Neural progenitor cell (in vitro differentiated cells): ENCODE measurements around the gene SPEF2. TPM values are rescaled to one million over a fixed set of nuclear protein-coding genes. Genes with fewer than 3 reads are reported as not detected.

Experiments
- DNase-seq: peaks from one replicate; pipeline ENCODE4 v3.0.0-alpha.2; 2016; ENCODE audit warnings: low spot score
- H2AFZ ChIP-seq: fragments of 200-600 bp; sonication (generic); replicated peaks from 2 replicates; pipeline ENCODE4 v1.6.1; 2016; ENCODE audit warnings: antibody characterized with exemption
- H3F3A ChIP-seq: fragments of 200-600 bp; sonication (generic); 2 replicates; pipeline ENCODE4 v1.6.1; 2016; ENCODE audit warnings: antibody characterized with exemption, low read depth
- H3K27ac ChIP-seq: fragments of 200-600 bp; sonication (generic); 2 replicates; pipeline ENCODE4 v1.5.1; 2016; ENCODE audit warnings: mild to moderate bottlenecking
- H3K27me3 ChIP-seq: fragments of 200-600 bp; sonication (generic); 2 replicates; pipeline ENCODE4 v1.6.1; 2016; ENCODE audit warnings: mild to moderate bottlenecking, moderate library complexity
- H3K36me3 ChIP-seq: fragments of 200-600 bp; sonication (generic); 2 replicates; pipeline ENCODE4 v1.5.1; 2016
- H3K4me1 ChIP-seq: fragments of 200-600 bp; sonication (generic); 2 replicates; pipeline ENCODE4 v1.6.1; 2016; ENCODE audit warnings: mixed run types
- H3K4me2 ChIP-seq: fragments of 200-600 bp; sonication (generic); 2 replicates; pipeline ENCODE4 v1.6.1; 2016
- H3K4me3 ChIP-seq: fragments of 200-600 bp; sonication (generic); 2 replicates; pipeline ENCODE4 v1.5.1; 2016
- H3K79me2 ChIP-seq: fragments of 200-600 bp; sonication (generic); 2 replicates; pipeline ENCODE4 v1.6.1; 2016; ENCODE audit warnings: low read depth
- H3K9ac ChIP-seq: fragments of 200-600 bp; sonication (generic); 2 replicates; pipeline ENCODE4 v1.6.1; 2016
- H3K9me3 ChIP-seq: fragments of 200-600 bp; sonication (generic); 2 replicates; pipeline ENCODE4 v1.5.1; 2016; ENCODE audit warnings: low read depth
- H4K20me1 ChIP-seq: fragments of 200-600 bp; sonication (generic); 2 replicates; pipeline ENCODE4 v1.6.1; 2016; ENCODE audit warnings: low read depth
- H3K27ac Mint-ChIP-seq: 3 replicates; pipeline ENCODE4 v1.8.0; 2021; ENCODE audit warnings: mixed read lengths
- H3K27me3 Mint-ChIP-seq: 2 replicates; pipeline ENCODE4 v1.8.0; 2022; ENCODE audit warnings: low read depth, mild to moderate bottlenecking, inconsistent platforms, moderate library complexity, mixed read lengths; ENCODE audit not compliant: insufficient read depth
- H3K36me3 Mint-ChIP-seq: 3 replicates; pipeline ENCODE4 v1.8.0; 2021; ENCODE audit warnings: mixed read lengths
- H3K4me1 Mint-ChIP-seq: 3 replicates; pipeline ENCODE4 v1.8.0; 2021; ENCODE audit warnings: mixed read lengths
- H3K4me3 Mint-ChIP-seq: 3 replicates; pipeline ENCODE4 v1.8.0; 2021; ENCODE audit warnings: mild to moderate bottlenecking, moderate library complexity, mixed read lengths
- H3K9me3 Mint-ChIP-seq: 3 replicates; pipeline ENCODE4 v1.8.0; 2020; ENCODE audit warnings: mixed read lengths
- CTCF ChIP-seq: fragments of 200-600 bp; sonication (generic); IDR thresholded peaks from 2 replicates; pipeline ENCODE4 v1.5.1; 2017; ENCODE audit warnings: antibody characterized with exemption, mild to moderate bottlenecking
- EZH2 ChIP-seq: fragments of 200-600 bp; sonication (generic); IDR thresholded peaks from 2 replicates; pipeline ENCODE4 v1.6.1; 2017; ENCODE audit warnings: antibody characterized with exemption, mild to moderate bottlenecking, moderate library complexity
- EZH2phosphoT487 ChIP-seq: fragments of 200-600 bp; sonication (generic); IDR thresholded peaks from 2 replicates; pipeline ENCODE4 v1.6.1; 2017; ENCODE audit warnings: antibody characterized with exemption
- total RNA-seq: library from RNA; depleted of rRNA; stranded (reverse); fragments of >200 nt; gene quantifications from 2 replicates; pipeline ENCODE4 v1.2.3, GENCODE V29; 2015; ENCODE audit warnings: low replicate concordance

Gene SPEF2
- total RNA-seq, 1 donor from 2014 or later, result 5.8 TPM

DNA sequence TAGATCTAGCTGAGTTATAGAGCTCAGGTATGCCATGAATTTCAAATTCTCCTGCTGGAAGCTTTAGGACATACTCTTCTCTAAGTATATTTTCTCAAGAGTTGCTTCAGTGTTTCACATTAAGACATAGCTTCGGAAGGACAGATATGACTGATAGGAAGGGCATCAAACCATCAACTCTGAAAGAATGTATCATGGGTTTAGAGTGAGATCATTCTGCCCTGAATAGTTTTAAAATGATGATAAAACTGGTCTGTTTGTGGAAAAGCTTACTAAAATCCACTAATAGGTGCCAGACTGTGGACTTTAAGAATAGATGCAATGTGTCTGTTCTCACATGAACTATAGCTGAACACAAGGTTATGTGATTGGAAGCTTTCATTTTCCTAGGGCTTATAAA is 8.4 kb downstream of the SPEF2 start:
- peaks cover 2% of the 10 kb centered on the region for H3K27me3 Mint-ChIP-seq
- no peaks in the 10 kb centered on the region for H3K79me2 ChIP-seq
- no peak for DNase-seq
- no peak overlapping the region for H3K4me3 Mint-ChIP-seq
- H3K9me3 ChIP-seq, result no peaks in the 10 kb centered on the region
- H3K4me3 ChIP-seq, result no peak overlapping the region
- no peaks in the 10 kb centered on the region for H3F3A ChIP-seq
- no peak overlapping the region for H3K4me2 ChIP-seq
- no peaks in the 10 kb centered on the region for H3K4me1 ChIP-seq
- TF ChIP-seq EZH2 (no peak), CTCF (no peak), EZH2phosphoT487 (no peak)
- H2AFZ ChIP-seq, result no peak overlapping the region
- H3K27ac Mint-ChIP-seq, result no peak overlapping the region
- peaks cover 16% of the 10 kb centered on the region for H3K36me3 Mint-ChIP-seq
- H3K27me3 ChIP-seq, result peaks cover 37% of the 10 kb centered on the region
- H4K20me1 ChIP-seq, result no peaks in the 10 kb centered on the region
- no peaks in the 10 kb centered on the region for H3K36me3 ChIP-seq
- no peak overlapping the region for H3K9ac ChIP-seq
- H3K9me3 Mint-ChIP-seq, result peaks cover 2% of the 10 kb centered on the region
- H3K27ac ChIP-seq, result no peak overlapping the region
- no peaks in the 10 kb centered on the region for H3K4me1 Mint-ChIP-seq

- no peak overlapping the region for H3K27ac Mint-ChIP-seq
- Histone ChIP-seq H3K4me3 (no peak overlapping the region), H3K27ac (no peak overlapping the region), H3F3A (no peaks in the 10 kb centered on the region), H3K36me3 (no peaks in the 10 kb centered on the region), H3K4me2 (no peak overlapping the region), H2AFZ (no peak overlapping the region), H3K4me1 (no peaks in the 10 kb centered on the region), H3K9ac (no peak overlapping the region), H3K79me2 (no peaks in the 10 kb centered on the region), H4K20me1 (no peaks in the 10 kb centered on the region), H3K9me3 (no peaks in the 10 kb centered on the region), H3K27me3 (peaks cover 33% of the 10 kb centered on the region)
- H3K36me3 Mint-ChIP-seq, result peaks cover 16% of the 10 kb centered on the region
- no peaks in the 10 kb centered on the region for H3K4me1 Mint-ChIP-seq
- no peak overlapping the region for H3K4me3 Mint-ChIP-seq
- DNase-seq, result no peak
- H3K9me3 Mint-ChIP-seq, result peaks cover 2% of the 10 kb centered on the region
- H3K27me3 Mint-ChIP-seq, result peaks cover 2% of the 10 kb centered on the region
- TF ChIP-seq EZH2 (no peak), EZH2phosphoT487 (no peak), CTCF (no peak)
Measured at GRCh38 chr5:35626553-35626952, 8.9 kb downstream of the SPEF2 start.

- H3K36me3 Mint-ChIP-seq, result peaks cover 22% of the 10 kb centered on the region
- TF ChIP-seq CTCF (no peak), EZH2phosphoT487 (no peak), EZH2 (no peak)
- Histone ChIP-seq H3K4me2 (no peak overlapping the region), H3K9ac (no peak overlapping the region), H3K27me3 (no peaks in the 10 kb centered on the region), H3K36me3 (no peaks in the 10 kb centered on the region), H3K27ac (no peak overlapping the region), H2AFZ (no peak overlapping the region), H3K9me3 (peaks cover 4% of the 10 kb centered on the region), H3F3A (no peaks in the 10 kb centered on the region), H4K20me1 (no peaks in the 10 kb centered on the region), H3K4me3 (no peak overlapping the region), H3K4me1 (no peaks in the 10 kb centered on the region), H3K79me2 (no peaks in the 10 kb centered on the region)
- no peak for DNase-seq
- H3K27me3 Mint-ChIP-seq, result peaks cover 2% of the 10 kb centered on the region
- H3K4me3 Mint-ChIP-seq, result no peak overlapping the region
- H3K4me1 Mint-ChIP-seq, result no peaks in the 10 kb centered on the region
- no peak overlapping the region for H3K27ac Mint-ChIP-seq
- peaks cover 10% of the 10 kb centered on the region for H3K9me3 Mint-ChIP-seq
Measured at GRCh38 chr5:35634326-35634725, 16.7 kb downstream of the SPEF2 start.

GRCh38 chr5:35640623-35641022 is 23.0 kb downstream of the SPEF2 start:
- no peaks in the 10 kb centered on the region for H3K79me2 ChIP-seq
- no peak overlapping the region for H3K4me2 ChIP-seq
- no peak overlapping the region for H3K4me3 ChIP-seq
- no peaks in the 10 kb centered on the region for H3K36me3 ChIP-seq
- no peaks in the 10 kb centered on the region for H3F3A ChIP-seq
- H3K27me3 Mint-ChIP-seq, result no peaks in the 10 kb centered on the region
- no peak overlapping the region for H3K27ac Mint-ChIP-seq
- H3K9ac ChIP-seq, result no peak overlapping the region
- no peaks in the 10 kb centered on the region for H3K4me1 ChIP-seq
- H3K9me3 Mint-ChIP-seq, result peaks cover 2% of the 10 kb centered on the region
- H3K9me3 ChIP-seq, result no peaks in the 10 kb centered on the region
- no peaks in the 10 kb centered on the region for H3K4me1 Mint-ChIP-seq
- no peak for DNase-seq
- H2AFZ ChIP-seq, result no peak overlapping the region
- H4K20me1 ChIP-seq, result no peaks in the 10 kb centered on the region
- no peak overlapping the region for H3K27ac ChIP-seq
- no peak overlapping the region for H3K4me3 Mint-ChIP-seq
- TF ChIP-seq CTCF, result no peak
- no peak for TF ChIP-seq EZH2phosphoT487
- TF ChIP-seq EZH2, result no peak
- H3K36me3 Mint-ChIP-seq, result peaks cover 2% of the 10 kb centered on the region
- no peaks in the 10 kb centered on the region for H3K27me3 ChIP-seq
